ENCODE data around the gene CYBA.

DNA sequence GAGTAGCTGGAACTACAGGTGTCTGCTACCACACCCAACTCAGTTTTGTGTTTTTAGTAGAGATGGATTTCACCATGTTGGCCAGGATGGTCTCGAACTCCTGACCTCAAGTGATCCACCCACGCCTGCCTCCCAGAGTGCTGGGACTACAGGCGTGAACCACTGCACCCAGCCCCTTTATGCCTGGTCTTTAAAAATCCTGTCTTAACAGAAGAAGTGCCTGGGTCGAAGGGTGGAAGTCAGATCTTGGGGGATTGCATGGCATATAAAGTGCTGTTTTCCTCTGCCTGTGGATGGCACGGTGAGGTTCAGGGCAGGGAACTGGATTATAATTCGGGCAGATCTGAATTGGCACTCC, 50.3 kb downstream of the CYBA start:
- no peak for TF ChIP-seq TBL1XR1 (IDR thresholded peaks at IDR 0.05; ENCODE audit: low read length in 2 of 2)
- no peak for TF ChIP-seq CTCF (IDR thresholded peaks at IDR 0.05 in 2 of 3, conservative IDR thresholded peaks at IDR 0.05 in 1 of 3; ENCODE audit: insufficient read depth in 2 of 3, low read depth in 1 of 3, low read length in 3 of 3)
